Stimulated activated CD4-positive, alpha-beta T cell treated with anti-CD3 and anti-CD28 coated beads, Interleukin-1b, Interleukin-23, amount 100 ng/mL, for 4 hours (primary cell): Measurements from ENCODE around the gene CDCA3.
A peak's percentile ranks its signal among the peaks of the same experiment; 100 is the strongest.

Source experiments
- DNase-seq, 2 donors: peaks; one replicate each; pipeline ENCODE4 v3.0.0-alpha.2; 2020; ENCODE audit warnings: low read depth in 2 of 2

The CDCA3 gene

DNA sequence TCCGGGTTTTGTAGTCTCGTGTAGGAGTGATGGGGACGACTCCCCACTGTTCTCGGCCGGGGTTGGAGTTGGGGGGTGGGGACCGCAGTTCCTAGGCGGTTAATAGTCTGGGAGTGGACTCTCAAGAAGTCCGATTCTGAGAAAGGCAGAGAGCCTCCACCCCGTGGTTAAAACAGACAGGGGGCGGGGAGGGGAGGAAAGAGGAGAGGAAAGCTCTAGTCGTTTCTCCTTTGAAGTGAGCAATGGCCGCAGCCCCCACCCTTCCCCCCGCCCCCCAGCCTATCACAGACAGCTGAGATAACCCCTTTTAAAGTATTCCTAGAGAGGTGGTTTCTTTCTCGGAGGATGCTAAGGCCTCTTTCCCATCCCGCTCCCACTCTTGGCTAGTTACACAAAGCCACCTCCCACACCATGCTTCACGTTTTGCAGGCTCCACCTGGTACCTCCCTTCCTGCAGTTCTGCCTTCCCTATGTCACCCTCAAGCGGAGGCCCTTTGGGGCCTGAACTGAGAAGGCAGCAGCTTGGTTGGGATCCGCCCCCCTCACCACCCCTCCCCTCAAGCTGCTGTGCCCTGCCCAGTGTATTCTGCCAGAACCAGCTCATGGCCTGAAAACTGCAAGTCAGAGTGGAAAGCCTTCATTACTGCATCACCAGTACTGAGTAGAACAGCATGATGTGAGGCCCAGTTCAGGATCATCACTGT is 1.7 kb upstream of the CDCA3 start:
- peak; percentile 29 to 64 for DNase-seq

DNA sequence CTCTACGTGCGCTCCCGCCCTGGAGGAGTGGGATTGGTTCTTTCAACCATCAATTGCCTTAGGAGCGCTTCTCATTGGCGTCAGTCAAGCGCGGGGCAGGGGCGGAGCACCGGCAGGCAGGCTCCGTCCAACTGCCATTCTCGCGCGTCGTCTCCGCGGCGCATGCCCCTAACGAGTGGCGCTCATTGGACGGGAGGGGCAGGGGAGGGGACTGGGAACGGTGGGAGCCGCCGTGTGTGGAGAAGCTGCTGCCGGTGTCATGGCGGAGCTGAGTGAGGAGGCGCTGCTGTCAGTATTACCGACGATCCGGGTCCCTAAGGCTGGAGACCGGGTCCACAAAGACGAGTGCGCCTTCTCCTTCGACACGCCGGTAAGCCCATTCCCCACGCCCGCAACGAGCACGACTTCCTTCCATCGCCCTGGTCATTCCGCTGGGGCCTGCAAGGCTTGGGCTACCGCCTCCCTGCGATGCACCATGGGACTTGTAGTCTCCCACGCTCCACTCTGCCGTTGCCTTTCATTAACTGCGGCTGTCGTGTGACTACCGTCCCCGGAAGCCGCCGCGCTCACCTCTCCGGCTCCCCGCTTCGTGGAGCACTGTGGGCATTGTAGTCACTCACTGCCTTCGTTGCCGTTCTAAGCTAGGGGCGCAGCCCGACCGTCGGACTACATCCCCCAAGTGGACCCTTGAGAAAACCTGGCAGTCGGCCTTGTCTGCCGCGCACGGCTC is 1.0 kb upstream of the CDCA3 start, which contains the start of gene USP5:
Gene USP5, plus strand, starts transcription at position 230 of the 730 bp plus-strand sequence. Its CDS starts 30 bp downstream, at position 260.
- peak; percentile 92 to 95 for DNase-seq

DNA sequence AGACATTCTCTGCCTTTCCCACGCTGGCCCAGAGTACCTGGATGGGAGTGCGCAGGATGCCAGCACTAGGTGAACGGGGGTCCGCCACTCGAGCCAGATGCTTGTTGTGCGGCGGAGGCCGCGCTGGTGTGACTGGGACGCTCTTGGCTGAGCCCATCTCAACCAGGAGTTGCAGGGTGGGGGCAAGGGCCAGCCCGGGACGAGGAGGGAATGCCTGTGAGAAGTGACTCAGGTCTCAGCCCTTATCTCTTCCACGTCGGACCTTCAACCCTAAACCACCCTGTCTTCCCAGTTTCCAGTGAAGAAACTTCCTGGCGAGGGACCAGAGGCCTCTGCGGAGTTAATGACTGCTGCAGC is 312 bp downstream of the CDCA3 start:
- no peak for DNase-seq

DNA sequence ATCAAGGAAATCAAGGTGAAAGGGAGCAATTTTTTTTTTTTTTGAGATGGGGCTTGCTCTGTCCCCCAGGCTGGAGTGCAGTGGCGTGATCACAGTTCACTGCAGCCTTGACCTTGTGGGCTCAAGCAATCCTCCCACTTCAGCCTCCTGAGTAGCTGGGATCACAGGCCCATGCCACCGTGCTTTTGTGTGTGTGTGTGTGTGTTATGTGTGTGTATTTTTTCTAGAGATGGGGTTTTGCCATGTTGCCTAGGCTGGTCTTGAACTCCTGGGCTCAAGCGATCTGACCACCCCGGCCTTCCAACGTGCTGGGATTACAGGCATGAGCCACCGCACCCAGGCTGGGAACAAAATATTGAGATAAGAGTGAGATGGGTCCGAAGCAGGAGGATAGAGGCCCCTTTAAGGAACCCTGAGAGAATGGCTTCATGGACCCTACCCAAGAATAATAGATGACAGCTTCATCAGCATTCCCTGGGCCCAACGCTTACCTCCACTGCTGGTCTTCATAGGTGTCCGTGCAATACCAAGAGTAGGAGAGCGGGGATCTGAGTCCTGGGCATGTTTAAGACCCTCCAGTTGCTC is 1.0 kb downstream of the CDCA3 start:
- DNase-seq, result no peak

DNA sequence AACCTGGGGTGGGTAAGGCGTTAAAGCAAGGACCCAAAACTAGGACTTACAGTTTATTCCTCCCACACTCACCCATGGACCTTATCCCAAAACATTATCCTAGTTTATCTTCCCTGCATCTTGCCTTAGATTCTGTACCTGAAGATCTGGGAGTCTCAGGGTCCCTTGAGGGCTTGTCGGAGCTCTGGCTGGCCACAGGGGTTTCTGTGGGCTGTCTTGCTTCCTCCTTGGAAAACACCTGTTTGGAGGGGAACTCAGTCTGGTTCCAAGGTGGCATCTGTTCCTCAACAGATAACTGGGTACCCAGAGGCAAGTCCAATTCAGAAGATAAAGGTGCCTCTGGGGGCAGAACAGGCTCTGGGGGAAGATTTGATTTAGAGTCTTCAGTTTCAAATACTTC is 1.7 kb downstream of the CDCA3 start:
- DNase-seq, result no peak

DNA sequence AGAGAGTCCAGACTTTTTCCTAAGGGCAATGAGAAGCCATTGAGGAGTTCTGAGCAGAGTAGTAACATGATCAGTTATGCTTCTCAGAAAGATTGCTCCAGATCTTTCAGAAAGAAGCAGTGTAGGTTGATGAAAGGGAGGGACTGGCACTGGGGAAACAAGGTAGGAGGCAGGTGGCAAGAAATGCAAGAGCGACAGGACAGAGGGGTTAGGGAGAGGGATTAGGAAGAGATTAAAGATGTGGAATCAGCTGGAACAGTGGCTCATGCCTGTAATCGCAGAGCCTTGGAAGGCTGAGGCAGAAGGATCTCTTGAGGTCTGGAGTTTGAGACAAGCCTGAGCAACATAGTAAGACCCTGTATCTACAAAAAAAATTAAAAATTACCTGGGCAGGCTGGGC is 3.4 kb downstream of the CDCA3 start:
- DNase-seq, result no peak

DNA sequence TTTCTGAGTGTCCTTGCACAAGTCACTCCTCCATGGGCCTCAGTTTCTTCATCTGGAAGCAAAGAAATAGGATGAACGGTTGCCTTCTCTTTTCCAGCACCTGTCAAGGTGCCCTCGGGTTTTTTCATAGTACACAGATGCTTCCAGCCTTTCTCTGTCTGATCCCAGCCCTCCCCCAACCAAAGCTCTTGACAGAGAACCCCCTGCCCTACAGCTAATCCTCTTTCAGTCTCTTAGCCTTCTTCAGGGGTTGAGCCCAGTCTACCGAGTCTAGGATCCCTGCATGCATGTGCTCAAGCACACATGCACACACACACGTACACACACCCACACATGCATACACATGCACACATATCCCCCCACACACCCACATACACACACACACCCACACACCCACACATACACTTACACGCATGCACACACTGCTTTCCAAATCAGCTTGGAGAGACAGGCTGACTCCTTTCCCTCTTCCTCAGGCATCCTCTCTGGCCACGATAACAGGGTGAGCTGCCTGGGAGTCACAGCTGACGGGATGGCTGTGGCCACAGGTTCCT is 4.7 kb downstream of the CDCA3 start:
- no peak for DNase-seq

DNA sequence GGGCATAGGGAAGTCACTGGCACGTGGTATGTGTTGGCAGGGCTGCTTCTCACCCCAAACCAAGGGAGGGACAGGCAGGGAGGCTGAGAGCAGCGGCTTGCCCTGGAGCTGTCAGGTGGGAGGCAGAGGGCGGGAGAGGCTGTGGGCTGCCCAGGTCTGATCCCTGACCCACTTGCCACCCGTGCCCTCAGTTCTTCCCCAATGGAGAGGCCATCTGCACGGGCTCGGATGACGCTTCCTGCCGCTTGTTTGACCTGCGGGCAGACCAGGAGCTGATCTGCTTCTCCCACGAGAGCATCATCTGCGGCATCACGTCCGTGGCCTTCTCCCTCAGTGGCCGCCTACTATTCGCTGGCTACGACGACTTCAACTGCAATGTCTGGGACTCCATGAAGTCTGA is 5.7 kb downstream of the CDCA3 start:
- DNase-seq, result no peak

DNA sequence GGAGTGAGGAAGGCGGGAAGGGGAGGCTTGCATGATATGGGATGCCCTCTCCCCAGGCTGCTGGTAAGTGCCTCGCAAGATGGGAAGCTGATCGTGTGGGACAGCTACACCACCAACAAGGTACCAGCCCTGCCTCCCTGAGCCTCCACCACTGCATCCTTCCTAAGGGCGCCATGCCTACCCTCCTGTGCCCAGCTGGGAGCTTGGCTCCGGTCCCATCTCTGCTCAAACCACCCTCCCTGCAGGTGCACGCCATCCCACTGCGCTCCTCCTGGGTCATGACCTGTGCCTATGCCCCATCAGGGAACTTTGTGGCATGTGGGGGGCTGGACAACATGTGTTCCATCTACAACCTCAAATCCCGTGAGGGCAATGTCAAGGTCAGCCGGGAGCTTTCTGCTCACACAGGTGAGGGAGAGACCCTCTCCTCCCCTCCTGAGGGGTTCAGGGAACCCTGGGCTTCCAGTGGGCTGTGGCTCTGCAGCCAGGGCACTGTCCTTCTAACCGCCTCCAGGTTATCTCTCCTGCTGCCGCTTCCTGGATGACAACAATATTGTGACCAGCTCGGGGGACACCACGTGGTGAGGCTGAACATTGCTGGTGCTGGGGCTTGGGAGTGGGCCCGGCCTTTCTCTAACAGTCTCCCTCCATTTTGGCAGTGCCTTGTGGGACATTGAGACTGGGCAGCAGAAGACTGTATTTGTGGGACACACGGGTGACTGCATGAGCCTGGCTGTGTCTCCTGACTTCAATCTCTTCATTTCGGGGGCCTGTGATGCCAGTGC is 7.8 kb downstream of the CDCA3 start:
- DNase-seq, result no peak

DNA sequence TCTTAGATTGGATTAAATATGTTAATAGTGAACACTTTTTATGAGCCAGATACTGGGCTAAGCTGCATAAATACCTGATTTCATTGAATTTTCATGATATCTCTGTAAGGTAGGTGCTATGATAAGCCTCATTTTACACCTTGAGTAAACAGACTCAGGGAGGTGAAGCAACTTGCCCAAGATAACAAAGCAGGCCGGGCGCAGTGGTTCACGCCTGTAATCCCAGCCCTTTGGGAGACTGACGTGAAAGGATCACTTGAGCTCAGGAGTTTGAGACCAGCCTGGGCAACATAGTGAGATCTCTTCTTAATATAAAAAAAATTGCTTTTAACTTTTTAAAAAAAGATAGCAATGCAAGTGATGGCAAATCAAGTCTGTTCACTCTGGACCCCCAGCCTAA is 9.0 kb downstream of the CDCA3 start:
- DNase-seq, result no peak

DNA sequence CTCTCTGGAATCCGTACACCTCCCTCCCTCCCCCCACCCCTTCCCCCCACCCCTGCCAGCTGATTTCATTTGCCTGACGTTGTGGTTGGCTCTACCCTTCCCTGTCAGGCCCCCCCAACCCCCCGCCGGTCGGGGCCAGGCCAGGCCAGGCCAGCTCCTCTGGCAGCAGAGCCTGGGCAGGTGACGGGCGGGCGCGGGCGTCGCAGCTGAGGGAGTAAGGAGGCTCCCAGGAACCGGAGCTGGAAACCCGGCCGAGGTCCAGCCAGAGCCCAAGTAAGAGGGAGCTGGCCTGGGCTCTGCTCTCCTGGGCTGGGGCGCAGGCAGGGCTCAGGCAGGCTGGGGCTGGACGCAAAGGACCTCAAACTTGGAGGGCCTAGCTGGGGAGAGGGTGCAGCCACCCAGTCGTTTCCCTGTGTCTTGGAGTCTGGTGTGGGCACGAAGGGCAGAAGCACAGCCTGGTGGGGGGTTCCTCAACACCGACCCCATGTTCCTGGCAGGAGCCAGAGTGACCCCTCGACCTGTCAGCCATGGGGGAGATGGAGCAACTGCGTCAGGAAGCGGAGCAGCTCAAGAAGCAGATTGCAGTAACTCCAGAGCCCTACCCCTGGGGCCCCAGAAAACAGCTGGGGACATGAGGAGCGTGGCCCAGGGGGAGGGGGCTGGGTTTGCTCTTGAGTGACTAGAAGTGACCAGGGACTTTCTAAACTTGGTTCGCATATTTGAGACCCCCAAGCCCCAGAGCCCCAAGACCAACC is 10.1 kb downstream of the CDCA3 start, which contains the start of gene GNB3:
Gene GNB3, plus strand, starts transcription at position 165 of the 755 bp plus-strand sequence. Its CDS starts 363 bp downstream, at position 528.
- no peak for DNase-seq

DNA sequence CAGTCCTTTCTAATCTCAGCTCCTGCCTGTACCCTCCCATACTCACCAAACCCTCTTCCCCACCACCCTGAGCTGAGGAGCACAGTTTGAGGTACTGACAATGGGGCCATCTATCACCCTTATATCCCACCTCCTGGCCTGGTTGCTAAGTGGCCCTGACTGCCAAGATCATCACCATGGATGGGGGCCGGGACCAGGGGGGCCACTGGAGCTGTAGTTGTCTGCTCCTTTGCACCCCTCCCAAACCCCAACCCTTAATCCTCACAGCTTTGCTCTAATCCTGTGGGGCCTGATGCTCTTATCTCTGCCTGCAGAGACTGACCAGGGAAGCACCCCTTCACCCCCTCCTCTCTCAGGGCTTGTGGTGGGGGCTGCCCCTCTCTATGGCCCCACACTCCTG is 10.8 kb downstream of the CDCA3 start:
- no peak for DNase-seq

DNA sequence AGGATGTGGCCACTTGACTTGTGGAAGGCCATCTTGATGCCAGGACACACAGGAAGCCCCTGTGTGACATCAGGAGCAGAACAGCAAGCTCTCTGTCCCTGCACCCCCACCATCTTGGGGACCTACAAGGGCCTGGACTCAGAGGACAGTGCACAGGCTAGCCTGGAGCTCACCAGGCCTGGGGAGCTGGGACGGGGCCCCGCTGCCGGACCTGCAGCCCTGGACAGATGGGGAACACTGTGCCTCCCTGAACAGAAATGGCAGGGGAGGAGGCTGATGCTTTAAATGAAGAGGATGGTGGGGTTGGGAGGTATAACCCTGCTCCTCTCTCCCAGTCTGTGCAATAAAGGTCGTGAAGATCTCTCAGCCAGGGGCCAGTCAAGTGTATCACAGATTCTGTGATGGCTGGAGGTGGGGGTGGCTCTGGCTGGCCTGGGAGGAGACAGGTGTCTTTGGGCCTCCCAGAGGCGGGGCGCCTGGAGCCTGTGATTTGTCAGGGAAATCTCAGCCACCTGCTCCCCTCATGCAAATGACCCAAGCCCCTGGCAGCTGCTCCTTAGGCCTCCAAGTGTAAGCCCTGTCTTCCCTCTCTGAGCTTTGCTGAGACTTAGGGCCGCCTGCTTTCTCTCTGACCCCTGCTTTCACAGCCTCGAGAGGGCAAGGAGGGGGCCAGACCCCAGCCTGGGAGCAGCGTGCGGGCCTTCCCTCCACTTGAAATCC is 11.4 kb downstream of the CDCA3 start:
- no peak for DNase-seq

DNA sequence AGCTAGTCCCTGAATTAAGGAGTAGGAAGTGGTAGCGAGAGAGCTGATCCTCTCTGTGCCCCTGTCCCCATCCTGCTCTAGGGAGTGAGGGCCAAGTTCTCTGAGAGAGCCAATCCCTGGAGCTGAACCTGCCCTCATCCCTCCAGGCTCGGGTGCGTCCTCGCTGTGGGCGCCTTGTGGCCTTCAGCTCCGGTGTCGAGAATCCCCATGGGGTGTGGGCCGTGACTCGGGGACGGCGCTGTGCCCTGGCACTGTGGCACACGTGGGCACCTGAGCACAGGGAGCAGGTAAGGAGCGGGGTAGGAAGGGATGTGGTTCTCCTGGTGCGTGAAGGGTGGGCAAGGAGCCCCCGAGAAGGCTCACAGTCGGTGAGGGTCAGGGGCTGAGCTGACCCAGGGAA is 12.2 kb downstream of the CDCA3 start:
- DNase-seq, result no peak

DNA sequence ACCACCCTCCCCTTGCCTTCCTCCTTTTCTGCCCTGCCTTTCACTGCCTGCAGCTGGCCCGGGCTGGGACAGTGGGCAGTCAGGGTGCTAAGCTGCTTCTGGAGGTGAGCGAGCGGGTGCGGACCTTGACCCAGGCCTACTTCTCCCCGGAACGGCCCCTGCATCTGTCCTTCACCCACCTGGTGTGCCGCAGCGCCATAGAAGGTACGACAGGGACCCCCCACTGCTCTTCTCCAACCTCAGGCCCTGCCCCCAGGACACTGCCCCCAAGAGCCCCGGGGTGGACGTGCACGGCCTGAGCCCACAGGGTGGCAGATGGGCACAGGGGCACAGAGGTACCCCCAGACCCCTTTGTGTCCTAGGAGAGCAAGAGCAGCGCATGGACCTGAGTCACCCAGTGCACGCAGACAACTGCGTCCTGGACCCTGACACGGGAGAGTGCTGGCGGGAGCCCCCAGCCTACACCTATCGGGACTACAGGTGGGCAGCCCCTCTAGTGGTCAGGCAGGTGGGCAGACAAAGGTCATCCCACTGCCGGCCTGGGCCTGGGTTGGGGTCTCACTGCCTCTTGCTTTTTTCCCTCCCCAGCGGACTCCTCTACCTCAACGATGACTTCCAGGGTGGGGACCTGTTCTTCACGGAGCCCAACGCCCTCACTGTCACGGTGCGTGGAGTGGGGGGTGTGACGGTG is 13.6 kb downstream of the CDCA3 start:
- DNase-seq, result no peak

DNA sequence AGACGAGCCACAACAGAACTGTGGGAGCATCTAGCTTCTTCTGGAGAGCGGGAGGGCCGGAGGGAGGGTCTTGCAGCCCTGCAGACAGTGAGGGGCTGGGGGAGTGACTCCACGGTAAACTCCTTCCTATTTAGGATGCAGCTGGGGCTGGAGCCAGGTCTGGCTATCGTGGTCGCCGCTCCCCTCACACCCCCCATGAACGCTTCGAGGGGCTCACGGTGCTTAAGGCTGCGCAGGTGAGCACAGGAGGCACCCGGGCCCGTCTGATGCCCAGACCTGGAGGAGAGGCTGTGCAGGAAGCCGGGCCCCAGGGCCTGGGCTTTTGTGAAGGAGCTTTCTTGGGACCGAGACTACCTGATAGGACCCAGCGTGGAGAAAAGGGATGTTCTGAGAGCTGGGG is 14.2 kb downstream of the CDCA3 start:
- DNase-seq, result no peak

DNA sequence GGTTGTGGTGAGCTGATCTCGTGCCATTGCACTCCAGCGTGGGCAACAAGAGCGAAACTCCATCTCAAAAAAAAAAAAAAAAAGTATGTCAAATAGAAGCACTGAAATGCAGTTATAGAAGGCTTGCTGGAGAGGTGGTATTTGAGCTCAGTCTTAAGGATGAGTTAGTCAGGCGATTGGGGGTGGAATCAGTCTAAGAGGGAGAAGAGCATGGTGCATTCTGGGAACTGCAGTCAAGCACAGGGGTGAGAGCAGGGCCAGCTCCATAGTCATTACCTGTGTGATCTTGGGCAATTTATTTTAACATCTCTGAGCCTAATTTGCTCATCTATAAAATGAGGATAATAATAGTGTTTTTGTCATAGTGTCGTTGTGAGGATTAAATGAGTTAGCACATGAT is 16.2 kb downstream of the CDCA3 start:
- DNase-seq, result no peak

DNA sequence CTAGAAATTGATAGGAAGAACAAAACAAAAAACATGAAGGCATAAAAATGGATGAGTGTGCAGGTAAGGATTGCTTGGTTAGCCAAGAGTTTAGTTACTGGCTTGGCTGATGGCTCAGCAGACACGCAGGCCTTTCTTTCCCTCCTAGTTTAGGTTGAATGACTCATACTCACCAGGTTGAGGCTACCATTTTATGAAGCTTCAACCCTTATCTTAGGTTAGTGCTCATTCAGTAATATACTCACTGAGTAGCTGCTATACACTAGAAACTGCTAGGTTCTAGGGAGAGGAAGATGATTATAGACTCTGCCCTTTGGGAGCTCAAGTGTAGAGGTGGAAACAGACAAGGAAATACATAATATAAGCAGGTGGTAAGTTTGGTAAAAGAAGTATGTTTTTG is 16.8 kb downstream of the CDCA3 start:
- no peak for DNase-seq

DNA sequence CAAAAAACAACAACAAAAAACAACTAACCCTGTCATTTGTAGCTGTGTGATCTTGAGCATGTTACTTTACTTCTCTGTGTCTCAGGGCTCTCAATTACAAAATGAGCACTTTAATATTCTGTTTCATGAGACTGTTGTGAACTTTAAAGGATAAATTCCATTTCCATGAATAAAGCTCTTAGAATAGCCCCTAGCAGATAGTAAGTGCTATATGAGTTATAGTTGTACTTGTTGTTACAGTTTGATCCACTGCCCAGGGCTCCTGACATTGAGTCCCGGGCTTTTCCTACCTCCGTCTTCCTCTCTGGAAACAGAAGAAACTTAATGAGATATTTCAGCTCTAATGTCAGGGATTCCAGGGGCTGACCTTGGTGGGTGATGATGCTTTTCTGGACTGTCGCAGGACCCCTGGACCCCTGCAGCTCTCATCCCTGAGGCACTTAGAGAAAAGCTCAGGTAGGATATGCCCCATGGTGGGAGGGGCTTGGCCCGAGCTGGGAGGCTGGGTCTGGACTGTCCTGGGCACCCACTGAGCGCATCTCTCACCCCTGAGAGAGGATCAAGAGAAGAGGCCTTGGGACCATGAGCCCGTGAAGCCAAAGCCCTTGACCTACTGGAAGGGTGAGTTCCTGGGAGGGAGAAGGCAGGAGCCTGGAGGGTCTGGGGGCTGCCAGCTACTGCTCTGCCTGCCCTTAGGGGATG is 17.7 kb downstream of the CDCA3 start:
- DNase-seq, result no peak
